Measurements from ENCODE around the gene TRPM2. TPM values are rescaled to one million over a fixed set of nuclear protein-coding genes. Genes with fewer than 3 reads are reported as not detected.

Gene TRPM2
- polyA plus RNA-seq, 2 donors = 1.2 to 1.7 TPM

GRCh38 chr21:44483288-44484237, 130.1 kb downstream of the TRPM2 start:
- no peak overlapping the region for H3K27ac ChIP-seq (ENCODE audit: low read depth in 2 of 2, low read length in 1 of 2)
- WGBS, 2 donors = 79 to 81% methylated on average over 28 of the region's 28 CpGs
- no peaks in the 10 kb centered on the region for H3K4me1 ChIP-seq (ENCODE audit: control insufficient read depth in 2 of 2, insufficient read depth in 2 of 2, low read length in 1 of 2)
- H3K36me3 ChIP-seq (ENCODE audit: control insufficient read depth in 2 of 2, insufficient read depth in 2 of 2, low read length in 1 of 2) = no peaks in the 10 kb centered on the region
- H3K27me3 ChIP-seq (ENCODE audit: control insufficient read depth in 1 of 2, insufficient read depth in 2 of 2, low read length in 2 of 2) = no peaks in the 10 kb centered on the region
- no peak overlapping the region for H3K4me3 ChIP-seq (ENCODE audit: low read depth in 1 of 2, low read length in 2 of 2)
- no peaks in the 10 kb centered on the region for H3K9me3 ChIP-seq (ENCODE audit: control insufficient read depth in 2 of 2, insufficient read depth in 1 of 2, low read depth in 1 of 2, low read length in 1 of 2)

GRCh38 chr21:44484498-44485253, 131.3 kb downstream of the TRPM2 start:
- H3K36me3 ChIP-seq (ENCODE audit: control insufficient read depth in 2 of 2, insufficient read depth in 2 of 2, low read length in 1 of 2) = no peaks in the 10 kb centered on the region
- no peak overlapping the region for H3K4me3 ChIP-seq (ENCODE audit: low read depth in 1 of 2, low read length in 2 of 2)
- no peak overlapping the region for H3K27ac ChIP-seq (ENCODE audit: low read depth in 2 of 2, low read length in 1 of 2)
- 76 to 86% methylated on average over 23 to 43 of the region's 43 CpGs for WGBS, 2 donors
- H3K4me1 ChIP-seq (ENCODE audit: control insufficient read depth in 2 of 2, insufficient read depth in 2 of 2, low read length in 1 of 2) = no peaks in the 10 kb centered on the region
- H3K9me3 ChIP-seq (ENCODE audit: control insufficient read depth in 2 of 2, insufficient read depth in 1 of 2, low read depth in 1 of 2, low read length in 1 of 2) = no peaks in the 10 kb centered on the region
- H3K27me3 ChIP-seq (ENCODE audit: control insufficient read depth in 1 of 2, insufficient read depth in 2 of 2, low read length in 2 of 2) = no peaks in the 10 kb centered on the region

- WGBS, 2 donors = 58 to 75% methylated on average over 19 to 25 of the region's 25 CpGs
- no peak overlapping the region for H3K4me3 ChIP-seq (ENCODE audit: low read depth in 1 of 2, low read length in 2 of 2)
These were observed 131.9 kb downstream of the TRPM2 start for GRCh38 chr21:44485254-44485793.

GRCh38 chr21:44485796-44486195, 132.4 kb downstream of the TRPM2 start:
- Histone ChIP-seq H3K4me1 (ENCODE audit: control insufficient read depth in 2 of 2, insufficient read depth in 2 of 2, low read length in 1 of 2) (no peaks in the 10 kb centered on the region), H3K4me3 (ENCODE audit: low read depth in 1 of 2, low read length in 2 of 2) (no peak overlapping the region), H3K9me3 (ENCODE audit: control insufficient read depth in 2 of 2, insufficient read depth in 1 of 2, low read depth in 1 of 2, low read length in 1 of 2) (no peaks in the 10 kb centered on the region), H3K27ac (ENCODE audit: low read depth in 2 of 2, low read length in 1 of 2) (no peak overlapping the region), H3K36me3 (ENCODE audit: control insufficient read depth in 2 of 2, insufficient read depth in 2 of 2, low read length in 1 of 2) (no peaks in the 10 kb centered on the region), H3K27me3 (ENCODE audit: control insufficient read depth in 1 of 2, insufficient read depth in 2 of 2, low read length in 2 of 2) (no peaks in the 10 kb centered on the region)
- 65 to 74% methylated on average over 10 of the region's 10 CpGs for WGBS, 2 donors

More at GRCh38 chr21:44485254-44485793, 131.9 kb downstream of the TRPM2 start:
- H3K9me3 ChIP-seq (ENCODE audit: control insufficient read depth in 2 of 2, insufficient read depth in 1 of 2, low read depth in 1 of 2, low read length in 1 of 2) = no peaks in the 10 kb centered on the region
- no peaks in the 10 kb centered on the region for H3K36me3 ChIP-seq (ENCODE audit: control insufficient read depth in 2 of 2, insufficient read depth in 2 of 2, low read length in 1 of 2)
- H3K27ac ChIP-seq (ENCODE audit: low read depth in 2 of 2, low read length in 1 of 2) = no peak overlapping the region
- H3K27me3 ChIP-seq (ENCODE audit: control insufficient read depth in 1 of 2, insufficient read depth in 2 of 2, low read length in 2 of 2) = no peaks in the 10 kb centered on the region
- H3K4me1 ChIP-seq (ENCODE audit: control insufficient read depth in 2 of 2, insufficient read depth in 2 of 2, low read length in 1 of 2) = no peaks in the 10 kb centered on the region

GRCh38 chr21:44486302-44486701, 132.9 kb downstream of the TRPM2 start:
- Histone ChIP-seq H3K36me3 (ENCODE audit: control insufficient read depth in 2 of 2, insufficient read depth in 2 of 2, low read length in 1 of 2) (no peaks in the 10 kb centered on the region), H3K27ac (ENCODE audit: low read depth in 2 of 2, low read length in 1 of 2) (no peak overlapping the region), H3K4me1 (ENCODE audit: control insufficient read depth in 2 of 2, insufficient read depth in 2 of 2, low read length in 1 of 2) (no peaks in the 10 kb centered on the region), H3K4me3 (ENCODE audit: low read depth in 1 of 2, low read length in 2 of 2) (no peak overlapping the region), H3K27me3 (ENCODE audit: control insufficient read depth in 1 of 2, insufficient read depth in 2 of 2, low read length in 2 of 2) (no peaks in the 10 kb centered on the region), H3K9me3 (ENCODE audit: control insufficient read depth in 2 of 2, insufficient read depth in 1 of 2, low read depth in 1 of 2, low read length in 1 of 2) (no peaks in the 10 kb centered on the region)
- WGBS, 2 donors = 70 to 83% methylated on average over 16 of the region's 16 CpGs

GRCh38 chr21:44487831-44488230, 134.4 kb downstream of the TRPM2 start:
- Histone ChIP-seq H3K27ac (ENCODE audit: low read depth in 2 of 2, low read length in 1 of 2) (no peak overlapping the region), H3K4me3 (ENCODE audit: low read depth in 1 of 2, low read length in 2 of 2) (no peak overlapping the region)
- 28 to 34% methylated on average over 4 of the region's 4 CpGs for WGBS, 2 donors

GRCh38 chr21:44489962-44490361, 136.5 kb downstream of the TRPM2 start:
- Histone ChIP-seq H3K4me3 (ENCODE audit: low read depth in 1 of 2, low read length in 2 of 2) (no peak overlapping the region), H3K9me3 (ENCODE audit: control insufficient read depth in 2 of 2, insufficient read depth in 1 of 2, low read depth in 1 of 2, low read length in 1 of 2) (peaks cover 6 to 18% of the 10 kb centered on the region in 2 donors)
- 31 to 41% methylated on average over 7 of the region's 7 CpGs for WGBS, 2 donors

More at GRCh38 chr21:44487831-44488230, 134.4 kb downstream of the TRPM2 start:
- Histone ChIP-seq H3K36me3 (ENCODE audit: control insufficient read depth in 2 of 2, insufficient read depth in 2 of 2, low read length in 1 of 2) (no peaks in the 10 kb centered on the region), H3K4me1 (ENCODE audit: control insufficient read depth in 2 of 2, insufficient read depth in 2 of 2, low read length in 1 of 2) (no peaks in the 10 kb centered on the region), H3K9me3 (ENCODE audit: control insufficient read depth in 2 of 2, insufficient read depth in 1 of 2, low read depth in 1 of 2, low read length in 1 of 2) (peaks cover under 1 to 5% of the 10 kb centered on the region in 2 donors), H3K27me3 (ENCODE audit: control insufficient read depth in 1 of 2, insufficient read depth in 2 of 2, low read length in 2 of 2) (no peaks in the 10 kb centered on the region)

GRCh38 chr21:44490405-44490804, 137.0 kb downstream of the TRPM2 start:
- H3K27me3 ChIP-seq (ENCODE audit: control insufficient read depth in 1 of 2, insufficient read depth in 2 of 2, low read length in 2 of 2) = no peaks in the 10 kb centered on the region
- 95 to 97% methylated on average over 19 of the region's 19 CpGs for WGBS, 2 donors

More at GRCh38 chr21:44489962-44490361, 136.5 kb downstream of the TRPM2 start:
- H3K4me1 ChIP-seq (ENCODE audit: control insufficient read depth in 2 of 2, insufficient read depth in 2 of 2, low read length in 1 of 2) = no peaks in the 10 kb centered on the region
- H3K27ac ChIP-seq (ENCODE audit: low read depth in 2 of 2, low read length in 1 of 2) = no peak overlapping the region
- no peaks in the 10 kb centered on the region for H3K36me3 ChIP-seq (ENCODE audit: control insufficient read depth in 2 of 2, insufficient read depth in 2 of 2, low read length in 1 of 2)
- no peaks in the 10 kb centered on the region for H3K27me3 ChIP-seq (ENCODE audit: control insufficient read depth in 1 of 2, insufficient read depth in 2 of 2, low read length in 2 of 2)

GRCh38 chr21:44490816-44491215, 137.4 kb downstream of the TRPM2 start:
- H3K36me3 ChIP-seq (ENCODE audit: control insufficient read depth in 2 of 2, insufficient read depth in 2 of 2, low read length in 1 of 2) = no peaks in the 10 kb centered on the region
- peaks cover 6 to 18% of the 10 kb centered on the region in 2 donors for H3K9me3 ChIP-seq (ENCODE audit: control insufficient read depth in 2 of 2, insufficient read depth in 1 of 2, low read depth in 1 of 2, low read length in 1 of 2)
- H3K27me3 ChIP-seq (ENCODE audit: control insufficient read depth in 1 of 2, insufficient read depth in 2 of 2, low read length in 2 of 2) = no peaks in the 10 kb centered on the region
- H3K4me3 ChIP-seq (ENCODE audit: low read depth in 1 of 2, low read length in 2 of 2) = no peak overlapping the region
- H3K27ac ChIP-seq (ENCODE audit: low read depth in 2 of 2, low read length in 1 of 2) = no peak overlapping the region
- no peaks in the 10 kb centered on the region for H3K4me1 ChIP-seq (ENCODE audit: control insufficient read depth in 2 of 2, insufficient read depth in 2 of 2, low read length in 1 of 2)
- WGBS, 2 donors = 75 to 83% methylated on average over 9 of the region's 9 CpGs

More at GRCh38 chr21:44490405-44490804, 137.0 kb downstream of the TRPM2 start:
- no peaks in the 10 kb centered on the region for H3K4me1 ChIP-seq (ENCODE audit: control insufficient read depth in 2 of 2, insufficient read depth in 2 of 2, low read length in 1 of 2)
- peaks cover 6 to 18% of the 10 kb centered on the region in 2 donors for H3K9me3 ChIP-seq (ENCODE audit: control insufficient read depth in 2 of 2, insufficient read depth in 1 of 2, low read depth in 1 of 2, low read length in 1 of 2)
- no peak overlapping the region for H3K27ac ChIP-seq (ENCODE audit: low read depth in 2 of 2, low read length in 1 of 2)
- H3K36me3 ChIP-seq (ENCODE audit: control insufficient read depth in 2 of 2, insufficient read depth in 2 of 2, low read length in 1 of 2) = no peaks in the 10 kb centered on the region
- no peak overlapping the region for H3K4me3 ChIP-seq (ENCODE audit: low read depth in 1 of 2, low read length in 2 of 2)

Data from esophagus (tissue), 2 donors.